B cell (primary cell): ENCODE measurements around the gene RAB11FIP5. TPM values are rescaled to one million over a fixed set of nuclear protein-coding genes. Genes with fewer than 3 reads are reported as not detected.

ENCODE experiments used
- ATAC-seq: fragments of 200-7000 bp; cut with Tn5 transposase; one replicate; pipeline ENCODE4 v1.10.0; 2021; ENCODE audit warnings: low read depth, mild to moderate bottlenecking, moderate number of reproducible peaks, moderate library complexity
- CTCF ChIA-PET: fragments of 350-600 bp; sonication (Branson Sonifier 250); formaldehyde crosslinking; loops from one replicate; lab custom pipeline; 2021; ENCODE audit warnings: antibody characterized with exemption, inconsistent platforms; lab: Charles Lee
- POLR2A ChIA-PET: fragments of 350-600 bp; sonication (Branson Sonifier 250); formaldehyde crosslinking; loops from one replicate; lab custom pipeline; 2021; ENCODE audit warnings: antibody characterized with exemption; lab: Charles Lee
- DNase-seq: peaks from one replicate; pipeline ENCODE4 v3.0.0; 2013
- H2AFZ ChIP-seq: 2 replicates; pipeline ENCODE4 v1.6.1; 2012; ENCODE audit warnings: mild to moderate bottlenecking, low read depth, low read length; ENCODE audit not compliant: insufficient read depth, poor library complexity, severe bottlenecking
- H3K27ac ChIP-seq, 2 donors: 1 replicate in 1 of 2; 2 replicates in 1 of 2; pipeline ENCODE4 v1.5.1; 2012 to 2013; ENCODE audit warnings: low read length in 2 of 2, mild to moderate bottlenecking in 2 of 2, moderate library complexity in 1 of 2
- H3K27me3 ChIP-seq, 4 experiments: fragments of 200-600 bp in 1 of 4; sonication (generic) in 1 of 4; replicated peaks in 1 of 4; 1 replicate in 2 of 4; 2 replicates in 2 of 4; pipeline versions ENCODE4 v1.6.1 to v1.7.0; 2013 to 2016; ENCODE audit warnings: low read length in 3 of 4, mild to moderate bottlenecking in 2 of 4, mixed read lengths in 1 of 4, moderate library complexity in 1 of 4; ENCODE audit not compliant: insufficient read depth in 4 of 4, control insufficient read depth in 3 of 4; ENCODE audit errors: control extremely low read depth in 1 of 4
- H3K36me3 ChIP-seq, 2 experiments: replicated peaks in 1 of 2; 1 replicate in 1 of 2; 2 replicates in 1 of 2; pipeline versions ENCODE4 v1.6.1 to v1.7.1; 2013; ENCODE audit warnings: low read length in 1 of 2; ENCODE audit not compliant: insufficient read depth in 2 of 2, control insufficient read depth in 1 of 2; ENCODE audit errors: control extremely low read depth in 1 of 2, extremely low read depth in 1 of 2
- H3K4me1 ChIP-seq, 2 donors: fragments of 200-600 bp in 1 of 2; sonication (generic) in 1 of 2; 1 replicate in 1 of 2; 2 replicates in 1 of 2; pipeline versions ENCODE4 v1.5.1 to v1.6.1; 2013 to 2017; ENCODE audit warnings: low read length in 2 of 2; ENCODE audit not compliant: control insufficient read depth in 2 of 2, insufficient read depth in 2 of 2
- H3K4me2 ChIP-seq: replicated peaks from 2 replicates; pipeline ENCODE3; 2012; ENCODE audit warnings: mild to moderate bottlenecking, low read depth, low read length; ENCODE audit not compliant: poor library complexity, severe bottlenecking
- H3K4me3 ChIP-seq, 5 experiments: fragments of 200-600 bp in 1 of 5; sonication (generic) in 1 of 5; 1 replicate in 3 of 5; 2 replicates in 2 of 5; pipeline versions ENCODE4 v1.5.1 to v1.7.0; 2011 to 2016; ENCODE audit warnings: low read length in 4 of 5, mild to moderate bottlenecking in 4 of 5, low read depth in 2 of 5, control low read depth in 1 of 5, moderate library complexity in 1 of 5; ENCODE audit not compliant: insufficient read depth in 1 of 5; ENCODE audit errors: control extremely low read depth in 1 of 5, extremely low read depth in 1 of 5
- H3K79me2 ChIP-seq: fragments of 200-600 bp; sonication (generic); one replicate; pipeline ENCODE4 v1.6.0; 2016; ENCODE audit warnings: low read length; ENCODE audit not compliant: control insufficient read depth, insufficient read depth
- H3K9ac ChIP-seq: fragments of 200-600 bp; sonication (generic); 2 replicates; pipeline ENCODE4 v1.6.1; 2017; ENCODE audit warnings: mild to moderate bottlenecking, low read length, moderate library complexity
- H3K9me3 ChIP-seq, 3 donors: one replicate each; pipeline versions ENCODE4 v1.6.1 to v1.7.1; 2013; ENCODE audit warnings: low read length in 2 of 3; ENCODE audit not compliant: control insufficient read depth in 2 of 3, insufficient read depth in 1 of 3; ENCODE audit errors: control extremely low read depth in 1 of 3
- H4K20me1 ChIP-seq: 2 replicates; pipeline ENCODE4 v1.6.0; 2012; ENCODE audit warnings: mild to moderate bottlenecking, low read length; ENCODE audit not compliant: insufficient read depth, control insufficient read depth, poor library complexity, severe bottlenecking
- H3K27ac Mint-ChIP-seq: one replicate; pipeline ENCODE4 v1.8.0; 2021; ENCODE audit warnings: mixed read lengths
- H3K27me3 Mint-ChIP-seq: one replicate; pipeline ENCODE4 v1.8.0; 2021; ENCODE audit warnings: mixed read lengths
- H3K4me1 Mint-ChIP-seq: one replicate; pipeline ENCODE4 v1.8.0; 2021; ENCODE audit warnings: mixed read lengths
- H3K4me3 Mint-ChIP-seq: one replicate; pipeline ENCODE4 v1.8.0; 2021; ENCODE audit warnings: mixed read lengths
- H3K9me3 Mint-ChIP-seq: one replicate; pipeline ENCODE4 v1.8.0; 2022; ENCODE audit warnings: mixed read lengths; ENCODE audit not compliant: insufficient read depth
- EZH2 ChIP-seq: IDR thresholded peaks from 2 replicates; pipeline ENCODE4 v1.6.1; 2012; ENCODE audit warnings: borderline replicate concordance, low read depth, mild to moderate bottlenecking, moderate library complexity, low read length; ENCODE audit not compliant: insufficient read depth, poor library complexity, severe bottlenecking
- WGBS: methylation state at CpG from one replicate; pipeline ENCODE4 v1.1.5; 2013; ENCODE audit warnings: missing lambda C conversion rate; ENCODE audit not compliant: insufficient coverage; 5-methylcytosine and 5-hydroxymethylcytosine counted together
- intact Hi-C: fragments of 100-400 bp; cut with micrococcal nuclease; formaldehyde crosslinking; loops from one replicate; pipeline ENCODE4 v1.10.0; 2022
- polyA plus RNA-seq: library from polyadenylated mRNA; depleted of rRNA; stranded (reverse); fragments of >200 nt; gene quantifications from 2 replicates; pipeline ENCODE4 v1.2.3, GENCODE V29; 2012
- total RNA-seq, 2 donors: library from RNA; stranded (reverse); fragments of 120-200 nt in 1 of 2; gene quantifications; 1 replicate in 1 of 2; 2 replicates in 1 of 2; pipeline versions ENCODE4 v1.2.3 to v1.2.4, GENCODE V29; 2013 to 2022
- TF ChIP-seq, protein P1 (sequence below): fragments of 200-600 bp; IDR thresholded peaks from one replicate; pipeline ENCODE4 v1.8.0; 2022; ENCODE audit warnings: antibody characterized with exemption, mild to moderate bottlenecking

RAB11FIP5 gene
- total and polyA plus RNA-seq, 2 donors (not counting 1 experiment from before 2014, with no cell fraction given), result 1.7 to 4.6 TPM

DNA sequence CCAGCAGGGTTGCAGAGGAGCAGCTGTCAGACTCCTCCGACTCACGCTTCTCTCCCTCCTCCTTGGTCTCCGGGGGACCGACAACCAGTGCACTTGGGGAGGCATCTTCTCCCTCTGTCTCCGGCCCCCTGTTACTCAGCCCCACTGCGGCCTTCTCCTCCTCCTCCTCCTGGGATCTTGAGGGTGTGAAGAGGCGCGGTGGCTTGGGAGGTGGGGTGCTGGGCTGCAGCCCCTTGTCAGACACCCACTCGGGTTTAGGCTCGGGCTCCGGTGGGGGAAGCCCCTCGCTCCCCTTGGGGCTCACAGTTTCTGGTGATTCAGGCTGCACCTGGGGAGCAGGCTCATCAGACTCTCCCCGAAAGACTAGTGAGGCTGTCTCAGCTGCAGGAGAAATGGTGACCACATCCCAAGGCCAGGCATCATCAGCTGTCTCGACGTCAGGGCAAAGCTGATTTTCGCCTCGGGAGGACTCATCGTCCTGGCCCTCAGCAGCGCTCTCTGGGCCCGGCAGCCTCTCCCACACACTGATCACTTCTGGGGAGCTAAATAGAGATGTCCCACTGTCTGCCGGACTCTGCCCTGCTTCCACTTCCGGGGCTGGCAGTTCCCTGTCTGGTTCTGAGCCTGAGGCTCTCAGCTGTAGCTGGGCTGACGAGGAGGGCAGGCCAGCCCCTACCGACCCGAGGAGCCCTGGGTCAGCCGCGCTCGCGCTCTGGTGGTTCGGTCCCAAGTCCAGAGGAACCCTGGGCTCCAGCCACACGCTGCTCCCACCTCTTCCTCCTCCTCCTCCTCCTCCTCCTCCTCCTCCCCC lies 32.2 kb downstream of the RAB11FIP5 start:
- H2AFZ ChIP-seq, result no peak overlapping the region
- H3K27me3 Mint-ChIP-seq, result peaks cover 22% of the 10 kb centered on the region
- no peak for DNase-seq
- WGBS, result 64% methylated on average over 27 of the region's 31 CpGs
- no peaks in the 10 kb centered on the region for H3K9me3 ChIP-seq
- no peaks in the 10 kb centered on the region for H3K36me3 ChIP-seq
- intact Hi-C loops, result no loop called here
- H3K4me1 Mint-ChIP-seq, result no peaks in the 10 kb centered on the region
- no peak overlapping the region for H3K4me3 Mint-ChIP-seq
- H3K27me3 ChIP-seq, result peaks cover 0 to 7% (median 2%) of the 10 kb centered on the region in 4 experiments
- ATAC-seq, result no peak
- H3K9me3 Mint-ChIP-seq, result no peaks in the 10 kb centered on the region
- ChIA-PET CTCF (interaction anchor here (1.7 kb wide), 1 partner anchor 97 kb away, joined by 6 read pairs; no protein-coding TSS in a partner anchor), POLR2A (no interaction called here)
- H3K9ac ChIP-seq, result no peak overlapping the region
- no peaks in the 10 kb centered on the region for H3K4me1 ChIP-seq
- no peak overlapping the region for H3K4me2 ChIP-seq
- no peaks in the 10 kb centered on the region for H3K79me2 ChIP-seq
- H3K27ac Mint-ChIP-seq, result no peak overlapping the region
- no peak for TF ChIP-seq EZH2
- TF ChIP-seq, protein P1, sequence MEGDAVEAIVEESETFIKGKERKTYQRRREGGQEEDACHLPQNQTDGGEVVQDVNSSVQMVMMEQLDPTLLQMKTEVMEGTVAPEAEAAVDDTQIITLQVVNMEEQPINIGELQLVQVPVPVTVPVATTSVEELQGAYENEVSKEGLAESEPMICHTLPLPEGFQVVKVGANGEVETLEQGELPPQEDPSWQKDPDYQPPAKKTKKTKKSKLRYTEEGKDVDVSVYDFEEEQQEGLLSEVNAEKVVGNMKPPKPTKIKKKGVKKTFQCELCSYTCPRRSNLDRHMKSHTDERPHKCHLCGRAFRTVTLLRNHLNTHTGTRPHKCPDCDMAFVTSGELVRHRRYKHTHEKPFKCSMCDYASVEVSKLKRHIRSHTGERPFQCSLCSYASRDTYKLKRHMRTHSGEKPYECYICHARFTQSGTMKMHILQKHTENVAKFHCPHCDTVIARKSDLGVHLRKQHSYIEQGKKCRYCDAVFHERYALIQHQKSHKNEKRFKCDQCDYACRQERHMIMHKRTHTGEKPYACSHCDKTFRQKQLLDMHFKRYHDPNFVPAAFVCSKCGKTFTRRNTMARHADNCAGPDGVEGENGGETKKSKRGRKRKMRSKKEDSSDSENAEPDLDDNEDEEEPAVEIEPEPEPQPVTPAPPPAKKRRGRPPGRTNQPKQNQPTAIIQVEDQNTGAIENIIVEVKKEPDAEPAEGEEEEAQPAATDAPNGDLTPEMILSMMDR, result no peak
- H3K4me3 ChIP-seq, result no peak overlapping the region
- no peaks in the 10 kb centered on the region for H4K20me1 ChIP-seq
- H3K27ac ChIP-seq, result no peak overlapping the region

DNA sequence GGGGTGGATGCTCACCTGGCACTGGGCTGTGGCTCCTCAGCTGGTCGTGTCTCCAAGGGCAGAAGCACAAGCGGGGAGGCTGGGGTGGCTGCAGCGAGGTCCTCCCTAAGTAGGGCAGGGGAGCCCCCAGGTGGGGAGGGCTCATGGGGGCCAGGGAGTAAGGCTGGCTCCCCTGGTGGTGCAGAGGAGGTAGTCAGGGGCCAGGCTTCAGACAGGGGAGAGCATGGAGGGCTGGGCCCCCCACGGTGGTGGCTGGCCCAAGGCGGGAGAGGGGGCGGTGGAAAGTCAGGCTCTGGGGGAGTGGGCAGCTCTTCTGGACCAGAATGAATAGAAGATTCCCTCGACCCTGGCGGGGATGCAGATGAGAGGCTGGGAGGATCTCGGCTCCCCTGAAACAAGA lies 33.1 kb downstream of the RAB11FIP5 start:
- no peaks in the 10 kb centered on the region for H3K4me1 Mint-ChIP-seq
- no peak overlapping the region for H3K4me3 Mint-ChIP-seq
- TF ChIP-seq, protein P1, result no peak
- TF ChIP-seq EZH2, result no peak
- H3K36me3 ChIP-seq, result no peaks in the 10 kb centered on the region
- H3K27me3 ChIP-seq, result peaks cover 0 to 7% (median 2%) of the 10 kb centered on the region in 4 experiments
- no peak overlapping the region for H3K4me2 ChIP-seq
- no peaks in the 10 kb centered on the region for H3K79me2 ChIP-seq
- H2AFZ ChIP-seq, result no peak overlapping the region
- H3K9me3 Mint-ChIP-seq, result no peaks in the 10 kb centered on the region
- CTCF ChIA-PET, result interaction anchor here (1.7 kb wide), 1 partner anchor 98 kb away, joined by 6 read pairs; no protein-coding TSS in a partner anchor
- DNase-seq, result no peak
- no peak overlapping the region for H3K4me3 ChIP-seq
- ATAC-seq, result no peak
- 83% methylated on average over 9 of the region's 9 CpGs for whole genome bisulfite sequencing
- POLR2A ChIA-PET, result no interaction called here
- intact Hi-C loops, result no loop called here
- H3K4me1 ChIP-seq, result no peaks in the 10 kb centered on the region
- no peaks in the 10 kb centered on the region for H4K20me1 ChIP-seq
- H3K9me3 ChIP-seq, result no peaks in the 10 kb centered on the region
- peaks cover 18% of the 10 kb centered on the region for H3K27me3 Mint-ChIP-seq
- H3K9ac ChIP-seq, result no peak overlapping the region
- no peak overlapping the region for H3K27ac ChIP-seq
- no peak overlapping the region for H3K27ac Mint-ChIP-seq
